H9 (cell line): ENCODE measurements around the gene MCM3. TPM values are rescaled to one million over a fixed set of nuclear protein-coding genes. Genes with fewer than 3 reads are reported as not detected.

Experiments
- DNase-seq: peaks from one replicate; pipeline ENCODE4 v3.0.0-alpha.2; 2017
- H2AFZ ChIP-seq: one replicate; pipeline ENCODE4 v1.6.1; 2013; ENCODE audit warnings: mild to moderate bottlenecking, low read length, control low read depth, moderate library complexity
- H2AK5ac ChIP-seq: 2 replicates; pipeline ENCODE4 v1.6.1; 2013; ENCODE audit warnings: low read length, control low read depth, mixed read lengths; ENCODE audit not compliant: insufficient read length
- H2BK120ac ChIP-seq: one replicate; pipeline ENCODE4 v1.6.1; 2013; ENCODE audit warnings: low read depth, mild to moderate bottlenecking, low read length, control low read depth, inconsistent platforms; ENCODE audit not compliant: poor library complexity, severe bottlenecking
- H2BK12ac ChIP-seq: 2 replicates; pipeline ENCODE4 v1.6.1; 2013; ENCODE audit warnings: low read length, control low read depth, mixed read lengths, low read depth; ENCODE audit not compliant: insufficient read length
- H2BK15ac ChIP-seq: 2 replicates; pipeline ENCODE4 v1.6.1; 2013; ENCODE audit warnings: low read depth, low read length, control low read depth
- H2BK20ac ChIP-seq: one replicate; pipeline ENCODE4 v1.6.1; 2013; ENCODE audit warnings: low read depth, mild to moderate bottlenecking, low read length, control low read depth, inconsistent platforms; ENCODE audit not compliant: poor library complexity, severe bottlenecking
- H2BK5ac ChIP-seq: 2 replicates; pipeline ENCODE4 v1.6.1; 2013; ENCODE audit warnings: low read length, control low read depth, mixed read lengths; ENCODE audit not compliant: insufficient read length
- H3K14ac ChIP-seq: 2 replicates; pipeline ENCODE4 v1.6.1; 2013; ENCODE audit warnings: low read length, control low read depth; ENCODE audit not compliant: insufficient read depth
- H3K18ac ChIP-seq: 2 replicates; pipeline ENCODE4 v1.6.1; 2013; ENCODE audit warnings: low read depth, mild to moderate bottlenecking, mixed read lengths, low read length, control low read depth; ENCODE audit not compliant: insufficient read length
- H3K23ac ChIP-seq: 2 replicates; pipeline ENCODE4 v1.6.1; 2013; ENCODE audit warnings: low read length, control low read depth, mixed read lengths, low read depth; ENCODE audit not compliant: insufficient read length
- H3K23me2 ChIP-seq: 2 replicates; pipeline ENCODE4 v1.6.1; 2013; ENCODE audit warnings: low read depth, mild to moderate bottlenecking, mixed read lengths, low read length, control low read depth; ENCODE audit not compliant: insufficient read length, poor library complexity, severe bottlenecking
- H3K27ac ChIP-seq: 2 replicates; pipeline ENCODE4 v1.5.1; 2013; ENCODE audit warnings: low read length, control low read depth, mixed read lengths, low read depth; ENCODE audit not compliant: insufficient read length
- H3K27me3 ChIP-seq: 2 replicates; pipeline ENCODE4 v1.6.1; 2013; ENCODE audit warnings: low read length, control low read depth, inconsistent platforms; ENCODE audit not compliant: insufficient read depth
- H3K4ac ChIP-seq: 2 replicates; pipeline ENCODE4 v1.6.1; 2013; ENCODE audit warnings: low read depth, mild to moderate bottlenecking, control low read depth, inconsistent platforms, low read length, moderate library complexity
- H3K4me1 ChIP-seq: 2 replicates; pipeline ENCODE4 v1.6.1; 2013; ENCODE audit warnings: low read length, control low read depth, inconsistent platforms; ENCODE audit not compliant: insufficient read depth
- H3K4me2 ChIP-seq: 2 replicates; pipeline ENCODE4 v1.6.1; 2013; ENCODE audit warnings: low read length, control low read depth, mixed read lengths; ENCODE audit not compliant: insufficient read length, insufficient read depth
- H3K56ac ChIP-seq: 2 replicates; pipeline ENCODE4 v1.6.1; 2013; ENCODE audit warnings: low read depth, mild to moderate bottlenecking, mixed read lengths, low read length, control low read depth; ENCODE audit not compliant: insufficient read length
- H3K79me1 ChIP-seq: 2 replicates; pipeline ENCODE4 v1.6.1; 2013; ENCODE audit warnings: low read depth, mild to moderate bottlenecking, moderate library complexity, low read length, control low read depth, inconsistent platforms; ENCODE audit not compliant: insufficient read depth, poor library complexity, severe bottlenecking
- H3K79me2 ChIP-seq: 2 replicates; pipeline ENCODE4 v1.6.1; 2013; ENCODE audit warnings: low read length, control low read depth, inconsistent platforms; ENCODE audit not compliant: insufficient read depth
- H3K9ac ChIP-seq: 2 replicates; pipeline ENCODE4 v1.6.1; 2013; ENCODE audit warnings: low read length, control low read depth, mixed read lengths; ENCODE audit not compliant: insufficient read length; ENCODE audit errors: extremely low read depth
- H3K9me3 ChIP-seq: one replicate; pipeline ENCODE4 v1.6.1; 2013; ENCODE audit warnings: low read depth, low read length, inconsistent platforms; ENCODE audit not compliant: control insufficient read depth
- H3T11ph ChIP-seq: one replicate; pipeline ENCODE4 v1.6.1; 2013; ENCODE audit warnings: mild to moderate bottlenecking, low read length, control low read depth, inconsistent platforms
- H4K20me1 ChIP-seq: one replicate; pipeline ENCODE4 v1.6.1; 2013; ENCODE audit not compliant: control insufficient read depth, insufficient read length, insufficient read depth
- H4K5ac ChIP-seq: 2 replicates; pipeline ENCODE4 v1.6.1; 2013; ENCODE audit warnings: low read depth, mild to moderate bottlenecking, mixed read lengths, low read length, control low read depth; ENCODE audit not compliant: insufficient read length
- H4K8ac ChIP-seq: replicated peaks from 2 replicates; pipeline ENCODE4 v1.6.1; 2013; ENCODE audit warnings: low read length, control low read depth, mixed read lengths, low read depth; ENCODE audit not compliant: insufficient read length
- H4K91ac ChIP-seq: 2 replicates; pipeline ENCODE4 v1.6.1; 2013; ENCODE audit warnings: low read depth, mild to moderate bottlenecking, moderate library complexity, mixed read lengths, low read length, control low read depth; ENCODE audit not compliant: insufficient read length
- H3K27ac Mint-ChIP-seq, 3 experiments: 2 replicates in 2 of 3; 3 replicates in 1 of 3; pipeline ENCODE4 v1.8.0; 2020 to 2021; ENCODE audit warnings: mixed read lengths in 3 of 3, mild to moderate bottlenecking in 1 of 3, moderate library complexity in 1 of 3
- H3K27me3 Mint-ChIP-seq: 2 replicates; pipeline ENCODE4 v1.8.0; 2021; ENCODE audit warnings: low read depth, mild to moderate bottlenecking, moderate library complexity, mixed read lengths
- H3K36me3 Mint-ChIP-seq, 3 experiments: 2 replicates in 2 of 3; 3 replicates in 1 of 3; pipeline ENCODE4 v1.8.0; 2020 to 2021; ENCODE audit warnings: low read depth in 3 of 3, mixed read lengths in 3 of 3; ENCODE audit not compliant: insufficient read depth in 1 of 3
- H3K4me1 Mint-ChIP-seq, 2 experiments: 2 replicates each; pipeline ENCODE4 v1.8.0; 2020; ENCODE audit warnings: mixed read lengths in 2 of 2
- H3K4me3 Mint-ChIP-seq, 2 experiments: 2 replicates in 1 of 2; 3 replicates in 1 of 2; pipeline ENCODE4 v1.8.0; 2020 to 2021; ENCODE audit warnings: mild to moderate bottlenecking in 2 of 2, mixed read lengths in 2 of 2, moderate library complexity in 1 of 2
- H3K9me3 Mint-ChIP-seq, 2 experiments: 2 replicates in 1 of 2; 3 replicates in 1 of 2; pipeline ENCODE4 v1.8.0; 2020; ENCODE audit warnings: mild to moderate bottlenecking in 2 of 2, mixed read lengths in 2 of 2, moderate library complexity in 1 of 2
- CTCF ChIP-seq: fragments of 200-600 bp; sonication (generic); conservative IDR thresholded peaks from 3 replicates; pipeline ENCODE4 v1.8.0; 2021; ENCODE audit warnings: antibody characterized with exemption, mild to moderate bottlenecking
- WGBS: extraction: QIAGEN DNeasy Blood & Tissue Kit; methylation state at CpG from one replicate; pipeline ENCODE4 v1.1.7; 2013; ENCODE audit warnings: missing lambda C conversion rate, low lambda C conversion rate, mixed read lengths; ENCODE audit not compliant: insufficient read length; ENCODE audit errors: extremely low coverage; 5-methylcytosine and 5-hydroxymethylcytosine counted together
- total RNA-seq: library from RNA; stranded (reverse); gene quantifications from 2 replicates; pipeline ENCODE4 v1.2.1, GENCODE V29; 2021

The MCM3 gene
- total RNA-seq, 1 experiment from 2014 or later: 252 TPM

GRCh38 chr6:52241819-52242218 is 42.7 kb downstream of the MCM3 start:
- no CpG with 5 or more reads among the region's 2 CpGs for whole genome bisulfite sequencing
- H2BK5ac ChIP-seq: no peak overlapping the region
- TF ChIP-seq CTCF: no peak
- no peak overlapping the region for H3K4me3 Mint-ChIP-seq
- no peak overlapping the region for H2AK5ac ChIP-seq
- no peaks in the 10 kb centered on the region for H3K4me1 Mint-ChIP-seq
- no peaks in the 10 kb centered on the region for H3K9me3 Mint-ChIP-seq
- H4K5ac ChIP-seq: no peak overlapping the region
- no peaks in the 10 kb centered on the region for H3K9me3 ChIP-seq
- H2BK120ac ChIP-seq: no peak overlapping the region
- H2BK12ac ChIP-seq: no peak overlapping the region
- no peak overlapping the region for H2AFZ ChIP-seq
- H3K4me2 ChIP-seq: no peak overlapping the region
- no peak overlapping the region for H3K9ac ChIP-seq
- no peak overlapping the region for H3K18ac ChIP-seq
- H3K27me3 Mint-ChIP-seq: no peaks in the 10 kb centered on the region
- no peak overlapping the region for H2BK20ac ChIP-seq
- no peaks in the 10 kb centered on the region for H4K20me1 ChIP-seq
- no peaks in the 10 kb centered on the region; the same call in 1 of the 2 replicates for H3K79me2 ChIP-seq
- H4K8ac ChIP-seq: no peak overlapping the region
- no peaks in the 10 kb centered on the region for H3K79me1 ChIP-seq
- H3K23me2 ChIP-seq: no peaks in the 10 kb centered on the region
- no peaks in the 10 kb centered on the region for H3K27me3 ChIP-seq
- no peak overlapping the region for H3K56ac ChIP-seq
- no peak overlapping the region for H3K4ac ChIP-seq
- no peaks in the 10 kb centered on the region for H3K4me1 ChIP-seq
- DNase-seq: no peak
- no peak overlapping the region for H3T11ph ChIP-seq
- H4K91ac ChIP-seq: no peak overlapping the region
- no peak overlapping the region for H3K27ac ChIP-seq
- no peak overlapping the region for H3K14ac ChIP-seq
- no peak overlapping the region for H2BK15ac ChIP-seq
- no peak overlapping the region; a peak in 1 of 7 replicates for H3K27ac Mint-ChIP-seq
- no peak overlapping the region for H3K23ac ChIP-seq
- H3K36me3 Mint-ChIP-seq: no peaks in the 10 kb centered on the region
